IPS-NIHi7 (cell line): ENCODE data around the gene ZNF292.
"Not testable (repeated sequence)": the region's sequence is repeated elsewhere in the genome, so short reads cannot be mapped to it uniquely, and the experiment has no call there.

Experiments used
- DNase-seq: peaks from one replicate; pipeline ENCODE4 v3.0.0; 2012; ENCODE audit warnings: mixed read lengths; ENCODE audit errors: extremely low spot score

ZNF292 gene

GRCh38 chr6:87274660-87275274, 119.4 kb downstream of the ZNF292 start:
- DNase-seq, result no peak

- no peak for DNase-seq
Observed at GRCh38 chr6:87276624-87277023, 121.3 kb downstream of the ZNF292 start.

- DNase-seq, result no peak
Observed at GRCh38 chr6:87277123-87277522, 121.8 kb downstream of the ZNF292 start.

- no peak for DNase-seq
Observed at GRCh38 chr6:87279196-87279595, 123.8 kb downstream of the ZNF292 start.

GRCh38 chr6:87281426-87281825, 126.1 kb downstream of the ZNF292 start:
- no peak for DNase-seq

- DNase-seq, result no peak
Observed at GRCh38 chr6:87282743-87283142, 127.4 kb downstream of the ZNF292 start.

- no peak for DNase-seq
Observed at GRCh38 chr6:87283461-87283860, 128.1 kb downstream of the ZNF292 start.

- DNase-seq, result no peak
Observed at GRCh38 chr6:87287251-87287650, 131.9 kb downstream of the ZNF292 start.

- DNase-seq, result no peak
Observed at GRCh38 chr6:87289571-87289970, 134.2 kb downstream of the ZNF292 start.

GRCh38 chr6:87291883-87292282, 136.5 kb downstream of the ZNF292 start:
- no peak for DNase-seq

- no peak for DNase-seq
Observed at GRCh38 chr6:87293526-87293925, 138.2 kb downstream of the ZNF292 start.

- no peak for DNase-seq
Observed at GRCh38 chr6:87297119-87297518, 141.8 kb downstream of the ZNF292 start.

- DNase-seq, result not testable (repeated sequence)
Observed at GRCh38 chr6:87301277-87301676, 145.9 kb downstream of the ZNF292 start.

GRCh38 chr6:87308970-87309369, 153.6 kb downstream of the ZNF292 start:
- no peak for DNase-seq

- no peak for DNase-seq
Observed at GRCh38 chr6:87312860-87313259, 157.5 kb downstream of the ZNF292 start.
